Measurements from ENCODE around the gene COL2A1. TPM values are rescaled to one million over a fixed set of nuclear protein-coding genes. Genes with fewer than 3 reads are reported as not detected.

The COL2A1 gene
- total RNA-seq, 4 donors from 2014 or later, result 0.16 to 4.2 (median 1.9) TPM

GRCh38 chr12:48043771-48044170 is 39.5 kb upstream of the COL2A1 start:
- Histone ChIP-seq H3K27ac (no peak overlapping the region), H3K36me3 (peaks cover 0 to 30% (median 13%) of the 10 kb centered on the region in 4 donors), H3K4me3 (no peak overlapping the region), H3K9me3 (no peaks in the 10 kb centered on the region), H3K4me1 (peaks cover 0 to 15% (median 7%) of the 10 kb centered on the region in 4 donors), H3K27me3 (no peaks in the 10 kb centered on the region)
- intact Hi-C loops (cut with DNase I; ENCODE audit: low total_unique reads) (no loop called here), in situ Hi-C loops (cut with MboI; ENCODE audit: low pct_ligation_motif_present in 1 of 4, low pct_unique_long_range_greater_than_20kb in 1 of 4, low sequenced_read_pairs in 3 of 4) (no loop called here)
- TF ChIP-seq POLR2AphosphoS5 (IDR thresholded peaks at IDR 0.05) (no peak), EP300 (IDR thresholded peaks at IDR 0.05; ENCODE audit: low read depth) (no peak), CTCF (IDR thresholded peaks at IDR 0.05) (no peak), POLR2A (IDR thresholded peaks at IDR 0.05) (no peak)
- no peak for DNase-seq
- WGBS, 2 donors (ENCODE audit: low coverage in 1 of 2), result 89 to 90% methylated on average over 3 to 4 of the region's 4 CpGs

GRCh38 chr12:48041591-48042423 is 37.5 kb upstream of the COL2A1 start:
- TF ChIP-seq CTCF (IDR thresholded peaks at IDR 0.05) (no peak), POLR2A (IDR thresholded peaks at IDR 0.05) (no peak), POLR2AphosphoS5 (IDR thresholded peaks at IDR 0.05) (no peak)
- no peak for DNase-seq
- Histone ChIP-seq H3K27me3 (no peaks in the 10 kb centered on the region), H3K4me1 (peaks cover 0 to 15% (median 7%) of the 10 kb centered on the region in 4 donors), H3K27ac (no peak overlapping the region), H3K4me3 (no peak overlapping the region), H3K9me3 (no peaks in the 10 kb centered on the region), H3K36me3 (peaks cover 0 to 20% (median 9%) of the 10 kb centered on the region in 4 donors)
- in situ Hi-C loops (cut with MboI; ENCODE audit: low pct_ligation_motif_present in 1 of 4, low pct_unique_long_range_greater_than_20kb in 1 of 4, low sequenced_read_pairs in 3 of 4), result no loop called here
- intact Hi-C loops (cut with DNase I; ENCODE audit: low total_unique reads), result no loop called here
- 84 to 85% methylated on average over 4 to 5 of the region's 5 CpGs for WGBS, 2 donors (ENCODE audit: low coverage in 1 of 2)

- Histone ChIP-seq H3K4me1 (peaks cover 0 to 15% (median 7%) of the 10 kb centered on the region in 4 donors), H3K9me3 (no peaks in the 10 kb centered on the region), H3K4me3 (no peak overlapping the region), H3K27me3 (no peaks in the 10 kb centered on the region), H3K27ac (peak overlapping the region in 1 of 4 donors; percentile 23), H3K36me3 (peaks cover 0 to 11% (median 5%) of the 10 kb centered on the region in 4 donors)
- in situ Hi-C loops (cut with MboI; ENCODE audit: low pct_ligation_motif_present in 1 of 4, low pct_unique_long_range_greater_than_20kb in 1 of 4, low sequenced_read_pairs in 3 of 4) (no loop called here), intact Hi-C loops (cut with DNase I; ENCODE audit: low total_unique reads) (no loop called here)
- WGBS, 2 donors (ENCODE audit: low coverage in 1 of 2), result 37 to 57% methylated on average over 3 of the region's 3 CpGs
- TF ChIP-seq POLR2AphosphoS5 (IDR thresholded peaks at IDR 0.05) (no peak), POLR2A (IDR thresholded peaks at IDR 0.05) (no peak)
- no peak for DNase-seq
Observed at GRCh38 chr12:48040354-48040753, 36.1 kb upstream of the COL2A1 start.

- peaks cover 0 to 15% (median 7%) of the 10 kb centered on the region in 4 donors for H3K4me1 ChIP-seq
- TF ChIP-seq EP300 (IDR thresholded peaks at IDR 0.05; ENCODE audit: low read depth) (no peak), POLR2AphosphoS5 (IDR thresholded peaks at IDR 0.05) (no peak), CTCF (IDR thresholded peaks at IDR 0.05) (no peak), POLR2A (IDR thresholded peaks at IDR 0.05) (no peak)
- H3K27me3 ChIP-seq, result no peaks in the 10 kb centered on the region
- no peak overlapping the region for H3K27ac ChIP-seq
- H3K9me3 ChIP-seq, result no peaks in the 10 kb centered on the region
- 93 to 100% methylated on average over 1 of the region's 1 CpG for WGBS, 2 donors (ENCODE audit: low coverage in 1 of 2)
- in situ Hi-C loops (cut with MboI; ENCODE audit: low pct_ligation_motif_present in 1 of 4, low pct_unique_long_range_greater_than_20kb in 1 of 4, low sequenced_read_pairs in 3 of 4), result no loop called here
- intact Hi-C loops (cut with DNase I; ENCODE audit: low total_unique reads), result no loop called here
- H3K4me3 ChIP-seq, result no peak overlapping the region
- no peak for DNase-seq
- peaks cover 0 to 6% (median 0%) of the 10 kb centered on the region in 4 donors for H3K36me3 ChIP-seq
Observed at GRCh38 chr12:48039151-48039550, 34.9 kb upstream of the COL2A1 start.

Measured in transverse colon (tissue), 4 donors.